BJ (cell line): ENCODE measurements around the gene SLC35F6. TPM values are rescaled to one million over a fixed set of nuclear protein-coding genes. Genes with fewer than 3 reads are reported as not detected.

Experiments
- CTCF ChIA-PET: fragments of 350-600 bp; formaldehyde crosslinking; extraction: SDS; loops from one replicate; lab custom pipeline; 2021; ENCODE audit warnings: antibody characterized with exemption, inconsistent platforms; lab: Yijun Ruan, JAX
- POLR2A ChIA-PET: fragments of 300-600 bp; sonication (Branson Sonifier 250); formaldehyde crosslinking; extraction: SDS; loops from one replicate; lab custom pipeline; 2021; ENCODE audit warnings: antibody characterized with exemption; lab: Charles Lee
- DNase-seq: peaks from one replicate; pipeline ENCODE4 v3.0.0-alpha.2; 2011; ENCODE audit warnings: low read depth
- H3K27me3 ChIP-seq: 2 replicates; pipeline ENCODE4 v1.6.0; 2011; ENCODE audit warnings: low read length; ENCODE audit not compliant: control insufficient read depth, insufficient read depth
- H3K36me3 ChIP-seq: 2 replicates; pipeline ENCODE4 v1.5.1; 2011; ENCODE audit warnings: low read length; ENCODE audit not compliant: control insufficient read depth, insufficient read depth
- H3K4me3 ChIP-seq: 2 replicates; pipeline ENCODE4 v1.5.1; 2011; ENCODE audit warnings: low read depth, mild to moderate bottlenecking, control low read depth, low read length
- polyA plus RNA-seq: library from polyadenylated mRNA; depleted of rRNA; stranded (reverse); fragments of >200 nt; gene quantifications from 2 replicates; pipeline ENCODE4 v1.2.3, GENCODE V29; 2011
- TF ChIP-seq, protein P1 (sequence below): IDR thresholded peaks from 2 replicates; pipeline ENCODE4 v1.5.1; 2011; ENCODE audit warnings: low read depth, mild to moderate bottlenecking, control low read depth, inconsistent platforms, low read length, moderate library complexity; ENCODE audit not compliant: insufficient read depth

Gene SLC35F6
- polyA plus RNA-seq, 1 experiment = 37.1 TPM

DNA sequence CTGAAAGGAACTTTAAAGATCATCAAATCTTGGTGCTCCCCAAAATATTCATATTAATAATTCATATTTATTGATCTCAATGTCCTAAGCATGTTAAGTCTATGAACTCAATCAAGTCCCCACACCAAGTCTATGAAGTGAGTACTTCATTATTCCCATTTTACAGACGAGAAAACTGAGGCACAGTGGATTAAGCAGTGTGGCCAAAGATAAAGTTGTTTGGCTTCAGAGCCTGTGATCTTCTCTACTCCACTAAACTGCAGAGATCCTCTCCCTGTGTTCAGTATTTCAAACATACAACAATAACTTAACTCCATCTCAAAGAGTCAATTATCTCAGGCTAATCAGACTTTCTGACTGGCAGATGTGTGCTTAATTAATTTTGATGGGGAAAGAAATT is 41.8 kb upstream of the SLC35F6 start:
- Histone ChIP-seq H3K36me3 (no peaks in the 10 kb centered on the region), H3K4me3 (no peak overlapping the region), H3K27me3 (no peaks in the 10 kb centered on the region)
- TF ChIP-seq, protein P1, sequence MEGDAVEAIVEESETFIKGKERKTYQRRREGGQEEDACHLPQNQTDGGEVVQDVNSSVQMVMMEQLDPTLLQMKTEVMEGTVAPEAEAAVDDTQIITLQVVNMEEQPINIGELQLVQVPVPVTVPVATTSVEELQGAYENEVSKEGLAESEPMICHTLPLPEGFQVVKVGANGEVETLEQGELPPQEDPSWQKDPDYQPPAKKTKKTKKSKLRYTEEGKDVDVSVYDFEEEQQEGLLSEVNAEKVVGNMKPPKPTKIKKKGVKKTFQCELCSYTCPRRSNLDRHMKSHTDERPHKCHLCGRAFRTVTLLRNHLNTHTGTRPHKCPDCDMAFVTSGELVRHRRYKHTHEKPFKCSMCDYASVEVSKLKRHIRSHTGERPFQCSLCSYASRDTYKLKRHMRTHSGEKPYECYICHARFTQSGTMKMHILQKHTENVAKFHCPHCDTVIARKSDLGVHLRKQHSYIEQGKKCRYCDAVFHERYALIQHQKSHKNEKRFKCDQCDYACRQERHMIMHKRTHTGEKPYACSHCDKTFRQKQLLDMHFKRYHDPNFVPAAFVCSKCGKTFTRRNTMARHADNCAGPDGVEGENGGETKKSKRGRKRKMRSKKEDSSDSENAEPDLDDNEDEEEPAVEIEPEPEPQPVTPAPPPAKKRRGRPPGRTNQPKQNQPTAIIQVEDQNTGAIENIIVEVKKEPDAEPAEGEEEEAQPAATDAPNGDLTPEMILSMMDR = no peak
- POLR2A ChIA-PET = no interaction called here
- CTCF ChIA-PET = no interaction called here
- no peak for DNase-seq

DNA sequence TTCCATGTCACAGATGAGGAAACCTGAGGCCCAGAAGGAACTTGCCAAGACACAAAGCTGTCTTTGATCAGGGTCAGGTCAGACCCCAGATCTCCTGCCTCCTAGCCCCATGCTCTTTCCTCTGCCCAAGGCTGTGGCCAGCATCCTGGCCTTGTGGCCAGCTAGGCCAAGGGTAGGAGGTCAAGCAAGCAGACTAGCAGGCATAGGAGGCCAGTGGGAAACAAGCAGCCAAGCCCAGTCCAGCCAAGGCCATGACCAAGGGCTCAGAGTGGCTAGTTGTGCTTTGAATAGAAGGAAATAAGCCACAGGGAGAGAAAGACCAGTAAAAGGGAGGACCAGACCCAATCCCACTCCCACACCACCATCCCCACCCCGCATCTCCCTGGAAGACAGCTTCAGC is 41.2 kb upstream of the SLC35F6 start:
- no peak for DNase-seq
- POLR2A ChIA-PET = interaction anchor here (0.6 kb wide), 1 partner anchor 50 kb away, joined by 10 read pairs; no protein-coding TSS in a partner anchor
- CTCF ChIA-PET = interaction anchor here (0.7 kb wide), 1 partner anchor 56 kb away, joined by 4 read pairs; no protein-coding TSS in a partner anchor

DNA sequence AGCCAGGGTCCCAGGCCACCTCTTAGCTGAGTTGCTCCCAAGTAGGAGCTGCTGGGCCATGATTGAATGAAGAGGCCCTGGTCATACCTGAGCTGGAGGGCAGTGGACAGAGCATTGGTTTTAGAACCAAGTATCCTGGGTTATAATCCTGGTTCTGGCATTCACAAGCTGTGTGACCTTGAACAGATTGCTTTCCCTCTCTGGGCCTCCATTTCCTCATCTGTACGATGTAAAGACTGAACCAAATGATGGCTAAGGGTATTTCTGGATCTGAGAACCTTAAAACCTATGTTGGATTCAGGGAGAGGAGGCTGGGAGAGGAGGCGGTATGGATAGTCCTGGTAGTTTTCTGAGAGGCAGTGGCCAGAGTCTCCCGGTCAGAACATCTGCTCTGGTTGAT is 40.6 kb upstream of the SLC35F6 start:
- Histone ChIP-seq H3K36me3 (no peaks in the 10 kb centered on the region), H3K4me3 (no peak overlapping the region), H3K27me3 (no peaks in the 10 kb centered on the region)
- TF ChIP-seq, protein P1 = no peak
- CTCF ChIA-PET = interaction anchor here (0.7 kb wide), 1 partner anchor 55 kb away, joined by 4 read pairs; no protein-coding TSS in a partner anchor
- POLR2A ChIA-PET = interaction anchor here (0.6 kb wide), 1 partner anchor 50 kb away, joined by 10 read pairs; no protein-coding TSS in a partner anchor
- DNase-seq = no peak

More for the DNA sequence above, 41.2 kb upstream of the SLC35F6 start:
- Histone ChIP-seq H3K4me3 (no peak overlapping the region), H3K36me3 (no peaks in the 10 kb centered on the region), H3K27me3 (no peaks in the 10 kb centered on the region)
- TF ChIP-seq, protein P1 = no peak

DNA sequence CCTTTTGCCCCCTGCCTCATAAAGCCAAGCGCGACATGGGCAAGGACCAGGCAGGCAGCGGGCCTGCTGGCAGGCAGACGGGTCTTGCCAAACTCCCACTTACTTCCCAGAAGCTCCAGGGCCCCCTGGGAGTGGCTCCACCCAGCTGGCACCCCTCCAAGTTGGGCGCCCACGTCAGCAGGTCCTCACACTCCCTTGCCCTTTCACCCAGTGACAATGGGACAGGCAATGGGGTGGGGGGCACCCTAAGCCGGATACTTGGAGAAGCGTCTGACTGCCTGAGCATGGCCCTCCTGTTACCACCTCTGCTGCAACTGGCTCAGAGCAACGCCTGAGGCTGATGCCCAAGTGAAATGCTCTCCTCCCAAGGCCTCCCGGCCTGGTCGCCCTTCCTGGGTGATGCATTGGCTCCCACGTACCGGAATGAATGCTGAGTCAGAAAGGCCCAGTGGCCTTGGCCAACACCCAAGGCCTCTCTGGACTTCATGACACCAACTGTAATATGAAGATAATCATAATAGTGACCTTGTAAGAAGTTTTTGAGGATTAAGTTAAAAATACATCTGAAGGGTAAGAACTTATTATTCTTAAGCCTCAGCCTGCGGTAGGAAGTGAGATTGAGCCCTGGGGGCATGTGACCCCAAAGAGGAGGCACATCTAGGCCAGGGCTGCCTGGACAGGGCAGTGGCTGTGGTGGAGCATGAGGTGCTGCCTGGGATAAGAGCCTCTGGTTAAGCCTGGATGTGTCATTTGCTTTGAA is 39.9 kb upstream of the SLC35F6 start:
- ChIA-PET POLR2A (no interaction called here), CTCF (interaction anchor here (0.6 to 1.1 kb wide), 3 partner anchors 8 to 117 kb away, joined by 3 read pairs; no protein-coding TSS in a partner anchor)
- TF ChIP-seq, protein P1 = no peak
- no peaks in the 10 kb centered on the region for H3K36me3 ChIP-seq
- H3K27me3 ChIP-seq = 0 out of 2 replicates have a peak, but pooled peaks cover 3% of the 10 kb centered on the region
- DNase-seq = no peak
- no peak overlapping the region for H3K4me3 ChIP-seq

DNA sequence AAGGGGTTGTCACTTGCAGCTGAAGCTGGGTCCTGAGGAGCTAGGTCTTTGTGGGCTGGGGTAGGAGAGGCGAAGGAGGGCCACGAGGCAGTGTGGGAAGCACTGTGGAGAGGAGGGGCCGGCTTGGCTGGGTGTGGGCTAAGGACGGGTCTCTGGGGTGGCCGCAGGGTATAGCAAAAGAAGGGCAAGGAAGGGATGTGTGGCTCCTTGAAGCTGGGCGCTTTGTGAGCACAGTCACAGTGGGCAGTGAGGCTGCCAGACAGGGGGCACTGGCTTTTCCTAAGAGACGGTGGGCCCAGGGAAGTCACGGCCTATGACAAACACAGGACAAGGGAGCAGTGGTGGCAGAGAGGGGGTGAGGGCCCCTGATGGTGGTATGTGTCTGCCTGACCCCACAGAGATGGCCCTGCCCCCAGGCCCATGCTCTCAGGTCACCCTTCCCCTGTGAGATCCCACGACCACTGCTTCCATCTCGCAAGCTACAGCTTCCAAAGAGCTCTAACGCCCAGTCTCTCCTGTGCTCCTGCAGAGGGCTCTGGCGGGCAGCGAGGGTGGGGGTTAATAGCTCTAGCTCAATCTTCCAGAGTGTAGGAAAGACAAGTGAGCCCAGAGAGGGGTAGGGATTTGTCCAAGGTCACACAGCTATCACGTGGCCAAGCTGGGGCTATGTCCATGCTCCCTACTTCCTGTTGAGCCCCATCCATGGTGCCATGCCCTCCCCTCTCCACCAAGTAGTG is 39.1 kb upstream of the SLC35F6 start:
- H3K36me3 ChIP-seq = no peaks in the 10 kb centered on the region
- TF ChIP-seq, protein P1 = no peak
- POLR2A ChIA-PET = no interaction called here
- H3K4me3 ChIP-seq = no peak overlapping the region
- H3K27me3 ChIP-seq = 0 out of 2 replicates have a peak, but pooled peaks cover 4% of the 10 kb centered on the region
- no peak for DNase-seq
- CTCF ChIA-PET = interaction anchor here (1.1 to 1.6 kb wide), 4 partner anchors 9 to 119 kb away, joined by 3 to 8 read pairs (median 3); no protein-coding TSS in a partner anchor
